Activated CD4-positive, CD25-positive, alpha-beta regulatory T cell treated with anti-CD3 and anti-CD28 coated beads, Interleukin-2, amount 50 U/mL, for 16 hours (primary cell): Measurements from ENCODE around the gene NXN.
"Not testable (repeated sequence)": the region's sequence is repeated elsewhere in the genome, so short reads cannot be mapped to it uniquely, and the experiment has no call there.

ENCODE experiments used
- DNase-seq: peaks from one replicate; pipeline ENCODE4 v3.0.0-alpha.2; 2020; ENCODE audit warnings: low read depth, low spot score

Gene NXN

GRCh38 chr17:800446-801242 lies 178.9 kb downstream of the NXN start:
- DNase-seq, result no peak

- DNase-seq, result no peak
Observed at GRCh38 chr17:799261-799660, 180.3 kb downstream of the NXN start.

- DNase-seq, result no peak
Observed at GRCh38 chr17:798246-798645, 181.3 kb downstream of the NXN start.

GRCh38 chr17:797236-797840 lies 182.2 kb downstream of the NXN start:
- DNase-seq, result no peak

GRCh38 chr17:796609-797008 lies 183.0 kb downstream of the NXN start:
- DNase-seq, result no peak

- DNase-seq, result no peak
Observed at GRCh38 chr17:795721-796120, 183.9 kb downstream of the NXN start.

- DNase-seq, result no peak
Observed at GRCh38 chr17:795276-795675, 184.3 kb downstream of the NXN start.

- DNase-seq, result no peak
Observed at GRCh38 chr17:794876-795275, 184.7 kb downstream of the NXN start.

- DNase-seq, result no peak
Observed at GRCh38 chr17:792277-792676, 187.3 kb downstream of the NXN start.

- no peak for DNase-seq
Observed at GRCh38 chr17:791829-792228, 187.7 kb downstream of the NXN start.

- not testable (repeated sequence) for DNase-seq
Observed at GRCh38 chr17:790874-791247, 188.7 kb downstream of the NXN start.

GRCh38 chr17:789931-790873 lies 189.4 kb downstream of the NXN start:
- not testable (repeated sequence) for DNase-seq

- DNase-seq, result no peak
Observed at GRCh38 chr17:789160-789840, 190.3 kb downstream of the NXN start.

GRCh38 chr17:788551-788950 lies 191.0 kb downstream of the NXN start:
- DNase-seq, result no peak

GRCh38 chr17:787641-788221 lies 191.8 kb downstream of the NXN start:
- DNase-seq, result no peak

- DNase-seq, result not testable (repeated sequence)
Observed at GRCh38 chr17:785901-786300, 193.7 kb downstream of the NXN start.

GRCh38 chr17:784143-784542 lies 195.4 kb downstream of the NXN start:
- DNase-seq, result no peak

GRCh38 chr17:781805-782731 lies 197.5 kb downstream of the NXN start, which contains the start of the genes GLOD4 and MRM3:
TSS of gene GLOD4 (minus strand) at chr17:782280. CDS start at chr17:782255, 25 bp downstream.
TSS of gene MRM3 (plus strand) at chr17:782353. CDS start at chr17:782379, 26 bp downstream.
- peak; percentile 92 for DNase-seq

- no peak for DNase-seq
Observed at GRCh38 chr17:778096-778495, 201.5 kb downstream of the NXN start.

GRCh38 chr17:774313-774584 lies 205.3 kb downstream of the NXN start:
- DNase-seq, result no peak
